Raji (cell line): ENCODE data around the gene SVOP.
A peak's percentile ranks its signal among the peaks of the same experiment; 100 is the strongest.

ENCODE experiments used
- POLR2A ChIP-seq: IDR thresholded peaks from 2 replicates; pipeline ENCODE4 v1.6.1; 2011; ENCODE audit warnings: low read depth, low read length, control low read depth; ENCODE audit not compliant: insufficient read depth

The SVOP gene

GRCh38 chr12:109020796-109021380 is at the start of gene SVOP:
TSS of gene SVOP (minus strand) at chr12:109021068. CDS start at chr12:109020868, 200 bp downstream.
- TF ChIP-seq POLR2A, result no peak

DNA sequence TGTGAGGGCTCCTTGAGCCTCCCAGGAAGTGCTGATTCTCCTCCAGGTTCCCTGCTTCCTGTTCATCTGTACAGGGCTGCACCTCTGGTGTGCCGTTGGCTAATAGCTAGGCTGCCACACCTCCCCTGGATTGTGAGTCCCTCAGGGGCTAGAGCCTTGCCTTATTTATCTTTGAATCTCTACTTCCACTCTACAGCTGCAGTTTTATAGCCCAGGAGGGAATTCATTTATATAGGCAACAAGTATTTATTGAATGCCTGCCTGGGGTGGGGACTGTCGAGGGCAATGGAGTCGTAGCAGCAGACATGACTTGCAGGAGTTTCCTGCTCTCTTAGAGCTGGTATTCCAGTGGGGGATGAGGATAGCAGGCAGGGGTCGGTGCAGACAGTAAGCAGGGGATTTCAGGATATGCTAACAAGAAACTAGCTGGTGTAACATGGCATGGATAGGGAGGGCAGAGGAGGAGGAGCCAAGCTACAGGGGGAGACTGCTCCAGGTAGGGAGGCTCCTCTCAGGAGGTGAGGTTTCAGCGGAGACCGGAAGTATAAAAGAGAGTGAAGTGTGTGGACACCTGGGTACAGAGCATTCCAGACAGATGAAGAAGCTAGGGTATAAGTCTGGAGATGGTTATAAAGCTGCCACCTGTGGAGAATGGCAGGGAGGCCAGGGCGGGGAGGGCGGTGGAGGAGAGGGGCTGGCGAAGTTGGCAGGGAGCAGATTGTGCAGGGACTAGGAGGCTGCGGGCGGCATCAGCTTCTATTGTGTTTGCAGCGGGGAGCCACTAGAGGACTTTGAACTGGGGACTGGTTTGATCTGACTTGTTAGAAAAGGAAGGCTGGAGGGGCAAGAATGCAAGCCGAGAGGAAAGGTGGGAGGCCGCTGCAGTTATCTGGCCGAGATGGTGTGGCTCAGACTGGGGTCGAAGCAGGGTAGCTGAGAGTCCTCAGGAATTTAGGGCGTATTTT is 48.7 kb upstream of the SVOP start:
- TF ChIP-seq POLR2A, result no peak

- TF ChIP-seq POLR2A, result no peak
These were observed 45.0 kb upstream of the SVOP start for GRCh38 chr12:109065853-109066193.

DNA sequence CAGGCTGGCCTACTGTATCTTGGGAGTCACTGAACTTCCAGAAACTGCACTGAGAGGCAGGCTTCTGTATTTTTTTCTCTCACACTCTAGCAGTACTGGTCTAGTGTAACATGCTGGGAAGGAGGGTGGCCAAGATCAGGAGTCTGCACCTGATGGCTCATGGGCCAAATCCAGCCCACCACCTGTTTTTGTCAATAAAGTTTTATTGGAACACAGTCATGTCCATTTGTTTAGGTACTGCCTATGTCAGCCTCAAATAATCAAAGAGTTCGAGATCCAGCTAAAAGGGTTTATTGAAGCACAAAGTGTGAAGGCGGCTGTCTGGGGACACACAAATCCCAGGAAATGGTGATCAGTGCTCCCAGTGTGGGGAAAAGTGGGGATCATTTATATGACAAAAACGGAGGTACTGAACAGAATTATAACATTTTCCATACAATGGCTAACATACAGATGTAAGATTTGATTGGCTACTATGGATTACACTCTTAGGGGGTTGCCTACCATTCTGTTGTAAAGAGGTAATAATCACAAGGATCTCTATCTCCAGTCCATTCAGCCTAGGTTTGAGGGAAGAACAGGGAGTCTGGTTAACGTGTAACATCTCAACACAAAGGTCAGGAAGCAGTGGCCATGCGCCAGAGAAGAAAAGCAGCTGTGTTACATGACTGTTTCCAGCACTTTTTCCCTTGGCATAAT is 44.4 kb upstream of the SVOP start:
- no peak for TF ChIP-seq POLR2A

DNA sequence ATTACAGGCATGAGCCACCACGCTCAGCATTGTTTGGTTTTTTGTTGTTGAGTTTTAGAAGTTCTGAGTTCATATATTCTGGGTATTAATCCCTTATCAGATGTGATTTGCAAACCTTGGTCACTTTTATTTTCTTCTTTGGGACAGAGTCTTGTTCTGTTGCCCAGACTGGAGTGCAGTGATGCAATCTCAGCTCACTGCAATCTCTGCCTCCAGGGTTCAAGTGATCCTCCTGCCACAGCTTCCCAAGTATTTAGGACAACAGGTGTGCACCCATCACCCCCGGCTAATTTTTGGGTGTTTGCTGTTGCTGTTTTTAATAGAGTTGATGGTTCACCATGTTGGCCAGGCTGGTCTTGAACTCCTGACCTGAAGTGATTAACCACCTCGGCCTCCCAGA is 43.3 kb upstream of the SVOP start:
- no peak for TF ChIP-seq POLR2A

DNA sequence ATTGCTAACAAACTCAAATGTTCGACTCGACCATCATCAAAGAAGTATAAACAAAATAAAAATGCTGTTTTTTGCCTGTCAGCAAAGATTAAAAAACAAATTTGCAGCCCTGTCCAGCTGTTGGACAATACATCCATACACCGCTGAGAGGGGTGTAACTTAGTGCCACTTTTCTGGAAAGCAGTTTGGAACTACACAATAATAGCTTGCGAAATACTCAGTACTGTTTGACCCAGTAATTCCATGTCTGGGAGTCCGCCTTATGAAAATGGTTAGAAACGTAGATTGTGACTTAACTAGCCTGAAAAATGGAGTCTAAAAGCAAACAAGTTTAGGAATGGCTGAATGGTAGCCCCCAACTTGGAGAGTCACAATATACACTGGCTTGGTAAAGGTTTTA is 37.9 kb upstream of the SVOP start:
- TF ChIP-seq POLR2A, result no peak

- TF ChIP-seq POLR2A, result no peak
These were observed 36.5 kb upstream of the SVOP start for GRCh38 chr12:109057376-109057775.

DNA sequence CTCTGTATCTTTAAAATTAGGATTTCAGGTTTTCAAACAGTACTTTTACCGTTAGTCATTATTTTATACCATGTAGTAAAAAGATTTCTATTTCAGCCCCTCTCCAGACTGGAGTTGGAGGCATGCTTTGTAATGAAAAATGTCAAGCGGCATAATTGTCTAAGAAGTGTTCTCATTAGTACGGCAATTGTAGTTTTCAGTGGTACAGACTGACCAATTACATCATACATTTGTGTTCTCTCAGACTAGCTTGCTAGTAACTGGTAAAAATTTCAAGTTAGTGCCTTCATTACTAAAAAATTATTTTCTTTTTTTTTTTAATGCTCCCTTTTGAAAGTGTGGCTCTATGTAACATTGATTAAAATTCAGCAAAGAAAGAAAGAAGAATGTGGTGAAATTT is 36.0 kb upstream of the SVOP start:
- no peak for TF ChIP-seq POLR2A

- no peak for TF ChIP-seq POLR2A
These were observed 33.7 kb upstream of the SVOP start for GRCh38 chr12:109054520-109054919.

- 0 out of 2 replicates have a peak, but pooled peaks have one; percentile 25 for TF ChIP-seq POLR2A
These were observed 32.7 kb upstream of the SVOP start for GRCh38 chr12:109053382-109054123.

DNA sequence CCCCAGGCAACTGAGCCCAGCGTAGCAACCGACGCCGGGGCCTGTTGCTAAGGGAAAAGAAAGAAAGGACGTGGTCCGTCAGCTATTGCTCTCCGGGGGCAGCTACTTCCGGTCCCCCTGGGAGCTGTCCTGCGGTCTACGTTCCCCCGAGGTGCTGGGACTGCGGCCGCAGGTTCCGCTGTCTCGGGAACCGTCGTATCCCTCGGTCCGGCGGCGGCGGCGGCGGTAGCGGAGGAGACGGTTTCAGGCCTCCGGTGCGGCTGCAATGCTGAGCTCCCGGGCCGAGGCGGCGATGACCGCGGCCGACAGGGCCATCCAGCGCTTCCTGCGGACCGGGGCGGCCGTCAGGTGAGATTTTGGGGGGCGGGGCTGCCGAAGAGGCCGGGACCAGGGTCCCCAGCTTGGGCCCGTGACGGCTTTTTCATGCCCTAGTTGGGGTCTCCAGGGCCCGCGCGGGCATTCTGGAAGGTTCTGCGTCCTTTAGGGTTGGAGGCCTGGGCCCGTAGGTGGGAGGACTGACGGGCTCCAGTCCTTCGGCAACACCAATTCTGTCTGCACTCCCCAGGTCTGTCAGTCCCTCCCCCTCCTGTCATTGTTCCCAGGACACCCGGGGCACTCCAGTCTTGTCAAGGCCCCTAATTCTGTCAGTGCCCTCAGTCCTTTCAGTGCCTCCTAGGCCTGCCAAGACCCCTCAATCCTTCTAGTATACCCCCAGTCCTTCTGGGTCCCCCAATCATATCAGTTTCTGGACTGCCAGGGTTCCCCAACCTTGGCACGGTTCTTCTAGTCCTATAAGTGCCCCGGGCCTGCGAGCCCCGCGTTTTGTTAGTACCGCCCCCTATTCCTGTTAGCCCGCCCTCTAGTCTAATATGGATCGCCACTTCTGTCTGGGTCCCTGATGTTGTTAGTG is 31.8 kb upstream of the SVOP start, which contains the start of gene USP30:
USP30 (plus strand) TSS at position 163 of the 910 bp plus-strand sequence; CDS start at position 266, 103 bp downstream.
- TF ChIP-seq POLR2A, result peak; percentile 49

- TF ChIP-seq POLR2A, result no peak
These were observed 31.2 kb upstream of the SVOP start for GRCh38 chr12:109052097-109052413.

GRCh38 chr12:109047081-109047805 is 26.4 kb upstream of the SVOP start:
- no peak for TF ChIP-seq POLR2A
